NCI-H446 (cell line): Measurements from ENCODE around the gene TOX2.

Source experiments
- DNase-seq, 2 experiments: peaks; one replicate each; lab custom pipeline; 2025; lab: John Stamatoyannopoulos, UW

The TOX2 gene

DNA sequence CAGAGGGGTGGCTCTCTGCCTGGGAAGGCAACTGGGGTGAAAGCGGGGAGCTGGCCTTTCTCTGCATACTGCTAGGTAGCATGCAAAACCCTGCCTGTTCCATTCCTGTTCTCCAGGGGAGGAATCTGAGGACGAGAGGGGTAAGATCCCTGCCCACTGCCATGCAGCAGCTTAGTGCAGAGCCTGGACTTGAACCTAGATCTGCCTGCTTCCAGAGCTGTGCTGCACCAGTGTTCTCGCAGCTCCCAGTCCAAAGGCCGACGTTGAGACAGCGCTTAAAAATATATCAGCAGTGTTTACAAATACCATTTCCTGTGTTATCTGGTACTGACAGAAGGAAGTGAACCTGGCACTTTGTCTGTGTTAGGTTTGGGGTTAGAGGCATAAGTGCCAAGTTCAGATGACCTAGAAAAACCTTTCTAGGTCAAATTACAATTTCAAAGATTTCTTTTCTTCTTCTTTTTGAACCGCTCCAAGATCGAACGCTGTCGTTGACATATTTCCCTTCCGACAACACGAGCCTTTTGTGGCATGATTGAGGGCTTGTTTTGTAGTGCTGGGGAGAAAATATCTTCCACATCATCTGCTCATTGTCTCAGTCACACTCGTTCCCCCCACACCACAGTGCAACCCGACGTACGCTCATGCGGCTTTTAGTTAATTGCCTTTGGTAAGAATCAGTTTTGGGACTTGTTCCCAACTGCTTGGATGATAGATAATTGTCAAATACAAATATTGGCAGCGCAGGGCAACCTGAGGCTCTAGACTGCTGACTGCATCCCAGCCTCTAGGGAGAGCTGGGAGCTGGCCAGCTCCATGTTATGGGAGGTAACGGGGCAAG, 44.6 kb downstream of the TOX2 start:
- DNase-seq = peak in 1 of 2 experiments; percentile 42

GRCh38 chr20:43959920-43960227, 45.2 kb downstream of the TOX2 start:
- DNase-seq = no peak

- DNase-seq = no peak
These were observed 45.6 kb downstream of the TOX2 start for GRCh38 chr20:43960231-43960630.

GRCh38 chr20:43961116-43961515, 46.5 kb downstream of the TOX2 start:
- no peak for DNase-seq

DNA sequence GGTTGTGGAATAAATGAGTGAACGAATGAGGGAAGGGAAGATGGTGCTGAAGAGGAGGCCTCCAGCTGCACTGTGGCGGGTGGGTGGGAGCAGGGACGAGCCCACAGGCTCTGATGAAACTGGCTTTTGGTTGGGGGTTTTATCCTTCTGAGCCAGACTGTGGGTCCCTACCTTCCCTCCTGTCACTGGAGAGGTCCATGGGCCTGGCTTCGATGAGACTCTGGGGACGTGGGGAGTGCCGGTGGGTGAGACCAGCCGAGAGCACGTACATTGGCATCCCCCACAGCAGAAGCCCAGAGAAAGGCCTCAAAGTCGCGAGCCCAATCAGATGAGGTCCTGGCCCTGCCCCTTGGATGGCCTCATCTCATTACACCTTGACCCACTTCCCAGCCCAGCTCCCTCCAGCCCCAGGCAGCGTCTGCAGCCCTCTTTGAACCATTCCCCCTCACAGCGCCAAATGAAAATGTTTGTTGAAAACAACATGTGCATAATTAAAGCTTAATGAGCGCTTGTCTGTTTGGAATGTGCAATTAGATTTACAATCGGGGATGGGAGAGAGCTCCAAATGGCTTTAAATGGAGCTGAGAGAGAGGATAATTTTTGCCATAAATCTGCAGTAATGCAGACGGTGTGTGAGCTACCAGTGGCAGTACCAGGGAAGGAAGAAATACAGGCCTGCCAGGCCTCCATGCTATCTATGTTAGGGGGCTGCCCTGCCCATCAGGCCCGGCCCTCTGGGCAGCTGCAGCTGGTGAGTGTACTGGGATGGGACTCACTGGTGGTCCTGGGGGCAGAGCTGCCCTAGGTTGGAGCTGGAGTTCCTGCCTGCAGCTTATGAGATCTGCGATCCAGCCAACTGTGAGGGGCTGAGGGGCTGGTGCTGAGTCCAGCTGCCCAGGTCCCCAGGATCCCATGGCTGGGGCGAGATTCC, 47.2 kb downstream of the TOX2 start:
- DNase-seq = no peak

- DNase-seq = no peak
These were observed 47.9 kb downstream of the TOX2 start for GRCh38 chr20:43962530-43962929.

GRCh38 chr20:43963233-43963632, 48.6 kb downstream of the TOX2 start:
- DNase-seq = no peak

- DNase-seq = peak in 1 of 2 experiments; percentile 12
These were observed 49.5 kb downstream of the TOX2 start for GRCh38 chr20:43963872-43964791.

DNA sequence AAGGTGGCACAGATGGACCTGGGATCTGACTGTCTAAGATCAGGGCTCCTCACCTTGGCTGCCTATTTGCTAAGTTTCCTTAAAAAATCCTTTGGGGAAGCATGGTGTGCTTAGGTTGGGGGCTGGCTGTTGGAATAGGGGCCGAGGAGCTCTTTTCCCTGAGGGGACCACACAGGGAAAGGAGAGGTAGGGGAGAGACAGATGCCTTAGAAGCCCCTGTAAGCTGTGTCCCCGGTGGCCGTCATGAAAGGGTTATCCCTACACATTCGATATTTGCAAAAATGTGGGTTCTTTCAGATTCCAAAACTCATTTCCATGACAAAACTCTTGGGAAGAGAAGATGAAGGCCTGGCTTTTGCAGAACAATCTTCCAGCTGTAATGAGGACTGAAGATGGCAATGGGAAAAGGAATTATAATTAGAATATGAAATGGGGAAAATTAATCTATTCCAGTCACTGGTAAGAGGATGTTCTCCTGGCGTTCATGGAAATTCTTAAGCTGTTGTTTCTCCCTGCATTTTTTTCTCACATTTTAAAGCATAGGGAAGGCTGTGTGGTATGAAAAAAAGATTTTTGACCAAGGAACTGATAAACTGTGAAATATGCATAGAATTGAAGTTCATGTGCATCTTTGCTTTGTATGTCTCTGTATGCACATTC, 53.8 kb downstream of the TOX2 start:
- DNase-seq = no peak

DNA sequence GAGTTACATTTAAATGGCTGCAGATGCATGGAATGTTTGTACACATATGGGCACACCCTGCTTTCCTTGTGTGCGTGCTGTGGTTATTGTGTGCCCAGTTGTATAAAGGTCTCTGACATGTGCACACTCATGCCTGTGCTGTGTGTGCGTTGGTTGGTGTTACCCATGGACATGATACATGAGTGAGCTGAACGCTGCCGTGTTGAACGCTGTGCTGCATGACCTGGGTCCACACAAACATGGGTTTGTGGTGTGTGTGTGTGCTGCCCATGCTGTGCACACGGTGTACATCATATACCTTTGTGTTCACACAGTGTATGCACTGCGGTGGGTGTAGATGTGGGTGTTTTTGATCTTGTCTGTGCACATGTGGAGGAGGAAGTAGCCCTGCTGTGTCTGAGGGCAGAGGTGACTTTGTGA, 54.4 kb downstream of the TOX2 start:
- DNase-seq = no peak

DNA sequence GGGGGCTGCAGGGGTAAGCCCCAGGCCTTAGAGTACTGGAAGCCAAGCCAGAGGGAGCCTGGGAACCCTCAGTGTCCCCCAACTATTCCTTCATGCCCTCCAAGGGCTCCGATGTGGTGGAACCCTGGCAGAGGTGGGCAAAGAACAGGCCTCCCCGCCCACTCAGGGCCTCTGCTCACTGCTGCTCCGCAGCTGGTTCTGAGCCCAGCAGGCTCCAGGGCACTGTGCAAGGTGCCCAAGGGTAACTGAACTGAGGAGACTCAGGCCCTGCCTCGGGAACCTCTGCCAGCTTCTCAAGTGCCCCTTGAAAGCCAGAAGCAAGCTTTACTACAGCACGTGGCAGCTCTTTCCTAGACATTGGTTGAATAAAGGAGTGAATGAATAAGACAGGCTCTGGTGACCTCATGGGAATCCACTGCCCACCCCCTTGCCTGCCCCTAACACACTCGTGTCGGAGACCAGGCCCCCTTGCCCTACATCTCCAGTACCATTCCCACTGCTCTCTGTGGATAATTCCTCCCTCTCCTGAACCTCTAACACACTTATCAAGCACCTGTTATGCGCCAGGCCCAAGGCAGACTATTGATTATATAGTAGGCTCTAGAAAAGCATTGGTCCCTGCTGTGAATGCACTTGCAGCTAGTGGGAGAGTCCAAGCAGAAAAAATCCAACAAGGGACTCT, 55.0 kb downstream of the TOX2 start:
- DNase-seq = no peak

- DNase-seq = no peak
These were observed 56.6 kb downstream of the TOX2 start for GRCh38 chr20:43971267-43971666.

DNA sequence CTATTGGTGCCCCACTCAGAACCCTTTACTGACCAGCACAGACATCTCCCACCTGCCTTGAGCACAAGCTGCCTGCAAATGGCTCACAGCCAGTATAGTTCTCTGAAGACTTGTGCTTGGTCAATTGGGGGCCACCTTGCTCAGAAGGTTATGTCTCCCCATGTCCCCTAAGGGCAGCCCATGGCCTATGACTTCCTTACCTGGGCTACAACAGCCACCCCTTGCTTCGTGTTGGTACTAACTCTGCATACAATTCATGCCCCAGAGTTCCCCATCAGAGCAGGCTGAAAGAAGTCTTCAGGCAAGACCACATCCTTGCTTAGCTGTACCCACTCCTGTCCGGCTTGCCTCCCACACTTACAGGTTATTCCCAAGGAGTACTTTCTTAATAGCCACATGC, 57.4 kb downstream of the TOX2 start:
- DNase-seq = no peak

- DNase-seq = no peak
These were observed 58.0 kb downstream of the TOX2 start for GRCh38 chr20:43972692-43973091.

GRCh38 chr20:43973231-43973630, 58.6 kb downstream of the TOX2 start:
- DNase-seq = no peak

DNA sequence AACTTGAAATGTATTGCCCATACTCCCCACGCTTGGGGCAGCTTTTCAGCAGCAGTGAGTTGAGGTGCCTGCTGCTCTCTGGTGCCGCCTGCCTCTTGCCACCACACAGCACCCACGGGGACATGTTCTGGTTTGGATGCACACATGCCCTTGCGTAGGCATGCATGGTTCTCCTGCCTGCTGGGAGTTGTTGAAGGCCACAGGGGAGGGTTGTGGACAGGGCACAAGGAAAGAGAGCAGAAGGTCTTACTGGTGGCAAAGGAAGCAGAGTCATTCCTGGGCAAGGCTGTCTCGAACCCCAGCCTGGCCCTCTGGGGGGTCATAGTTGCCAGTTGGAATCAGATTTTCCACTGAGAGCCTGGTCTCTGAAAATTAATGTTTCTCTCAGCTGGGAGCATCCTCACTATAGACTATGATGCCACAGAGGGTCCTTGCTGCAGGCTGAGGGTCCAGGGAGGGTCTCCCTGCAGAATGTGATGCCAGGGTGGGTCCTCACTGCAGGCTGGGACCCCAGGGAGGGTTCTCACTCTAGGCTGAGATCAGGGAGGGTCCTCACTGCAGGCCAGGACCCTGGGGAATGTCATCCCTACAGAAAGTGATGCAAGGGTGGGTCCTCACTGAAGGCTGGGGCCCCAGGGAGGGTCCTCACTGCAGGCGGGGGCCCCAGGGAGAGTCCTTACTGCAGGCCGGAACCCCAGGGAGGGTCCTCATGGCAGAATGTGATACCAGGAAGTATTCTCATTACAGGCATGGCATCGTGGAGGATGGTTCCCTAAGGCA, 59.2 kb downstream of the TOX2 start:
- no peak for DNase-seq

- DNase-seq = no peak
These were observed 60.0 kb downstream of the TOX2 start for GRCh38 chr20:43974695-43975094.

DNA sequence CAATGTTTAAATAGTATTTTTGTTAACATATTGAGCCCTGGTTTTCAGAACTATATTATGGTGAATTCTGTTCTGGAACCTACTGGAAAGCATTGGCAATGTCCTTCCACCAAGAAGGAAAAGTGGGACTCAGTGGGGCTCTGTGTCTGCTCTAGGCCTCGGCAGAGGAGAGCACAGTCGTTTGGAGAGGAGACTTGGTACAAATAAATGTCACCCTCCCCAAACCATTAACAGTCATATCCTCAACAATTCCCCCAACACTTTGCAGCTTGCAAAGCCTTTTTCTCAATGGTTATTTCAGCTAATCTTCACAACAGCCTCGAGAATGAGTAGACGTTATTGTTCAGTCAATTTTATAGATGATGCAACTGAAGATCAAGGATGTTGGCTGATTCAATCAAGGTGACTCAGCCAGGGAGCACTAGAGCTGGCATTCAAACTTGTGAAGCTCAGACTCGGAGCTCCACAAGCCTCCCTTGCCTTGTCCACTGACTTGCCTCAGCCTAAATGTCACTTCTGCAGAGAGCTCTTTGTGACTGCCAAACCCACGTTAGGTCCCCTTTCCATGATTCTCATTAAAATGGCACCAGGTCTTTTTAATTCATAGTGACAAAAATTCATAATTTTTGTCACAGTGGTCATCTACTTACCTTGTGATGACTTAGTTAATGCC, 60.6 kb downstream of the TOX2 start:
- no peak for DNase-seq

DNA sequence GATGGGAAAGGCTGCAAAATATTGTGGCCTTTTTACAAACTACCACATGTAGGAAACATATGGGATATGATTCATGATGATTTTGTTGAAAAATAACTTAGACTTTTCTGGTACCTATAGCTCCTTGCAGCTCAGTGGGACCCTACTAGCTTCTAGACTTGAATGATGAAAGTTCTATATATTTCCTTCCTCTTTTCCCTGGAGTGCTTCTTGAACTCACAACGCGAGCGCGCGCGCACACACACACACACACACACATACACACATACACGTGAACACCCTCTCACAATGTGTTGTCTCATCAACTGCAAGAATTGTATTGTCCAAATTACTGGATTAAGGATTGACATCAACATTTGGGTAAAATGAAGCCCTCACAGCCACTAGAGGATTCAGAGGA, 61.9 kb downstream of the TOX2 start:
- no peak for DNase-seq

- DNase-seq = no peak
These were observed 62.6 kb downstream of the TOX2 start for GRCh38 chr20:43977252-43977651.
